GM19452 (cell line): ENCODE measurements around the gene MCF2L.

ENCODE experiments used
- ATAC-seq: cut with Tn5 transposase; IDR thresholded peaks from one replicate; pipeline ENCODE4 v1.9.1; 2021; ENCODE audit not compliant: unreplicated experiment

MCF2L gene

GRCh38 chr13:113142876-113143275, 173.9 kb downstream of the MCF2L start:
- no peak for ATAC-seq

GRCh38 chr13:113143466-113144254, 174.6 kb downstream of the MCF2L start:
- ATAC-seq, result no peak

- ATAC-seq, result no peak
Observed at GRCh38 chr13:113144255-113144629, 175.2 kb downstream of the MCF2L start.

GRCh38 chr13:113145496-113145895, 176.5 kb downstream of the MCF2L start:
- ATAC-seq, result no peak

GRCh38 chr13:113145911-113146598, 177.0 kb downstream of the MCF2L start:
- ATAC-seq, result no peak

- ATAC-seq, result no peak
Observed at GRCh38 chr13:113146750-113147149, 177.7 kb downstream of the MCF2L start.

- no peak for ATAC-seq
Observed at GRCh38 chr13:113147206-113147605, 178.2 kb downstream of the MCF2L start.

- no peak for ATAC-seq
Observed at GRCh38 chr13:113148407-113148806, 179.4 kb downstream of the MCF2L start.

- ATAC-seq, result no peak
Observed at GRCh38 chr13:113148940-113149503, 180.0 kb downstream of the MCF2L start.
